CD4-positive, alpha-beta T cell (primary cell): ENCODE data around the gene RASL10A. TPM values are rescaled to one million over a fixed set of nuclear protein-coding genes. Genes with fewer than 3 reads are reported as not detected.

Experiments
- ATAC-seq: fragments of 200-7000 bp; cut with Tn5 transposase; one replicate; pipeline ENCODE4 v1.10.0; 2022; ENCODE audit warnings: mild to moderate bottlenecking; ENCODE audit not compliant: poor library complexity
- CTCF ChIA-PET: fragments of 350-600 bp; sonication (Branson Sonifier 250); formaldehyde crosslinking; loops from one replicate; lab custom pipeline; 2021; ENCODE audit warnings: antibody characterized with exemption, inconsistent platforms; lab: Charles Lee
- POLR2A ChIA-PET: fragments of 350-600 bp; sonication (Branson Sonifier 250); formaldehyde crosslinking; loops from one replicate; lab custom pipeline; 2021; ENCODE audit warnings: antibody characterized with exemption, inconsistent platforms; lab: Charles Lee
- DNase-seq, 14 experiments: peaks; one replicate each; pipeline ENCODE4 v3.0.0-alpha.2; 2013 to 2020; ENCODE audit warnings: mixed read lengths in 2 of 14
- H3K27ac ChIP-seq, 2 donors: one replicate each; pipeline versions ENCODE4 v1.5.1 to v1.7.0; 2013; ENCODE audit warnings: low read length in 2 of 2, low read depth in 1 of 2, mild to moderate bottlenecking in 1 of 2
- H3K27me3 ChIP-seq, 2 experiments: 1 replicate in 1 of 2; 2 replicates in 1 of 2; pipeline versions ENCODE4 v1.6.1 to v1.7.0; 2013; ENCODE audit warnings: low read length in 2 of 2, control low read depth in 1 of 2, mild to moderate bottlenecking in 1 of 2, moderate library complexity in 1 of 2; ENCODE audit not compliant: insufficient read depth in 2 of 2, control insufficient read depth in 1 of 2
- H3K36me3 ChIP-seq: one replicate; pipeline ENCODE4 v1.6.1; 2013; ENCODE audit warnings: low read length, control low read depth; ENCODE audit not compliant: insufficient read depth
- H3K4me1 ChIP-seq: one replicate; pipeline ENCODE4 v1.6.1; 2013; ENCODE audit warnings: low read length, control low read depth; ENCODE audit not compliant: insufficient read depth
- H3K4me3 ChIP-seq: one replicate; pipeline ENCODE4 v1.5.1; 2013; ENCODE audit warnings: mild to moderate bottlenecking, low read length, moderate library complexity
- H3K9me3 ChIP-seq, 2 experiments: 1 replicate in 1 of 2; 2 replicates in 1 of 2; pipeline versions ENCODE4 v1.6.1 to v1.7.0; 2013; ENCODE audit warnings: low read length in 2 of 2, mild to moderate bottlenecking in 2 of 2, control low read depth in 1 of 2, moderate library complexity in 1 of 2; ENCODE audit not compliant: control insufficient read depth in 1 of 2, insufficient read depth in 1 of 2
- H3K27ac Mint-ChIP-seq: one replicate; pipeline ENCODE4 v1.8.0; 2020; ENCODE audit warnings: mixed read lengths
- H3K27me3 Mint-ChIP-seq: one replicate; pipeline ENCODE4 v1.8.0; 2021; ENCODE audit warnings: mixed read lengths
- H3K36me3 Mint-ChIP-seq: one replicate; pipeline ENCODE4 v1.8.0; 2021; ENCODE audit warnings: low read depth, mixed read lengths
- H3K4me1 Mint-ChIP-seq: one replicate; pipeline ENCODE4 v1.8.0; 2021; ENCODE audit warnings: low read depth, mixed read lengths
- H3K4me3 Mint-ChIP-seq: one replicate; pipeline ENCODE4 v1.8.0; 2020; ENCODE audit warnings: mild to moderate bottlenecking, mixed read lengths
- H3K9me3 Mint-ChIP-seq: one replicate; pipeline ENCODE4 v1.8.0; 2020; ENCODE audit warnings: mixed read lengths
- intact Hi-C, 2 experiments: fragments of 100-400 bp; cut with DNase I in 1 of 2; cut with micrococcal nuclease in 1 of 2; formaldehyde crosslinking; loops; one replicate each; pipeline versions ENCODE4 v1.15.1 to v1.9.0; 2023 to 2025; cut with DNase I, micrococcal nuclease
- total RNA-seq, 174 experiments: library from RNA in 2 of 174; stranded (reverse) in 2 of 174; gene quantifications; one replicate each; pipeline ENCODE4 v1.2.3 and lab custom pipeline; 2021 to 2026
- TF ChIP-seq, protein P1 (sequence below): fragments of 200-600 bp; IDR thresholded peaks from one replicate; pipeline ENCODE4 v1.8.0; 2022; ENCODE audit warnings: antibody characterized with exemption, mild to moderate bottlenecking

Gene RASL10A
- total RNA-seq, 2 experiments from 2014 or later, result 0.30 to 0.36 TPM

DNA sequence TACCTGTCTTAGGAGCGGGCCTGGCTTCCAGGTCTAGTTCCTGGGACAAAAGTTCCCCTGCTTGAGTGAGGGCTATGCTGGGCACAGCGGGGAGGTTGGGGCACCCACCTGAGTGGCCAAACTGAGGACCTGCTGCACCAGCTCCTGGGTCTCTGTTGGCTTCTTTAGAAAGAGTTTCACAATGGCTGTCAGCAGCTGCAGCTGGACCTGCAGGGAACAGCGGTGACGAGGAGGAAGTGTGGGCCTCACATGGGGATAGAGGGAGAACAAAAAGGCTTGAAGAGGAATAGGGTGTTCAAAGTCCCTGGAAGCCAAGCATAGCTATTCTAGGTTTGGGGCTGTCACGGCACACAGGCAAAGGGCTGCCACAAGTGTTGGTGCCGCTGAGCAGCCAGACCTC, 26.7 kb upstream of the RASL10A start:
- no peak overlapping the region for H3K4me3 Mint-ChIP-seq
- Histone ChIP-seq H3K27me3 (no peaks in the 10 kb centered on the region), H3K9me3 (no peaks in the 10 kb centered on the region), H3K4me1 (no peaks in the 10 kb centered on the region), H3K4me3 (no peak overlapping the region), H3K36me3 (peaks cover 84% of the 10 kb centered on the region), H3K27ac (no peak overlapping the region)
- no peak overlapping the region for H3K27ac Mint-ChIP-seq
- no peak for DNase-seq
- TF ChIP-seq, protein P1, sequence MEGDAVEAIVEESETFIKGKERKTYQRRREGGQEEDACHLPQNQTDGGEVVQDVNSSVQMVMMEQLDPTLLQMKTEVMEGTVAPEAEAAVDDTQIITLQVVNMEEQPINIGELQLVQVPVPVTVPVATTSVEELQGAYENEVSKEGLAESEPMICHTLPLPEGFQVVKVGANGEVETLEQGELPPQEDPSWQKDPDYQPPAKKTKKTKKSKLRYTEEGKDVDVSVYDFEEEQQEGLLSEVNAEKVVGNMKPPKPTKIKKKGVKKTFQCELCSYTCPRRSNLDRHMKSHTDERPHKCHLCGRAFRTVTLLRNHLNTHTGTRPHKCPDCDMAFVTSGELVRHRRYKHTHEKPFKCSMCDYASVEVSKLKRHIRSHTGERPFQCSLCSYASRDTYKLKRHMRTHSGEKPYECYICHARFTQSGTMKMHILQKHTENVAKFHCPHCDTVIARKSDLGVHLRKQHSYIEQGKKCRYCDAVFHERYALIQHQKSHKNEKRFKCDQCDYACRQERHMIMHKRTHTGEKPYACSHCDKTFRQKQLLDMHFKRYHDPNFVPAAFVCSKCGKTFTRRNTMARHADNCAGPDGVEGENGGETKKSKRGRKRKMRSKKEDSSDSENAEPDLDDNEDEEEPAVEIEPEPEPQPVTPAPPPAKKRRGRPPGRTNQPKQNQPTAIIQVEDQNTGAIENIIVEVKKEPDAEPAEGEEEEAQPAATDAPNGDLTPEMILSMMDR, result no peak
- CTCF ChIA-PET, result no interaction called here
- no peaks in the 10 kb centered on the region for H3K27me3 Mint-ChIP-seq
- ATAC-seq, result no peak
- H3K4me1 Mint-ChIP-seq, result no peaks in the 10 kb centered on the region
- intact Hi-C loops, result no loop called here
- H3K36me3 Mint-ChIP-seq, result peaks cover 95% of the 10 kb centered on the region
- no peaks in the 10 kb centered on the region for H3K9me3 Mint-ChIP-seq
- POLR2A ChIA-PET, result no interaction called here

DNA sequence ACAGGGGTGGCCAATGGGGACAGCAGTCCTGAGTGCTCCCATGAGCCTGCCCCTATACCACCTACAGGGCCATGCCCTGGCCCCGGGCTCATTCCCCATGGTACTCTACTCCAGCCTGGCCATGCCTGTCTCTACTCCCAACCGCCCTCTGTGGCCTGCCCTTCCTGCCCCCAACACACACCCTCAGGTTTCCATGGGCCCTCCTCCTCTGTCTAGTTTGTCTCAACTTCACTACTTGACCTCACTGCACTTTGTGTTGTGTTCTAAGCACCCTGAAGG, 26.3 kb upstream of the RASL10A start:
- ChIA-PET POLR2A (no interaction called here), CTCF (no interaction called here)
- intact Hi-C loops, result no loop called here
- no peak overlapping the region for H3K4me3 ChIP-seq
- no peaks in the 10 kb centered on the region for H3K27me3 Mint-ChIP-seq
- DNase-seq, result no peak
- no peak overlapping the region for H3K27ac ChIP-seq
- H3K4me1 ChIP-seq, result no peaks in the 10 kb centered on the region
- TF ChIP-seq, protein P1, result no peak
- peaks cover 95% of the 10 kb centered on the region for H3K36me3 Mint-ChIP-seq
- H3K4me1 Mint-ChIP-seq, result no peaks in the 10 kb centered on the region
- no peak overlapping the region for H3K4me3 Mint-ChIP-seq
- ATAC-seq, result no peak
- H3K9me3 Mint-ChIP-seq, result no peaks in the 10 kb centered on the region
- no peaks in the 10 kb centered on the region for H3K9me3 ChIP-seq
- H3K27ac Mint-ChIP-seq, result no peak overlapping the region
- no peaks in the 10 kb centered on the region for H3K27me3 ChIP-seq
- H3K36me3 ChIP-seq, result peaks cover 84% of the 10 kb centered on the region

DNA sequence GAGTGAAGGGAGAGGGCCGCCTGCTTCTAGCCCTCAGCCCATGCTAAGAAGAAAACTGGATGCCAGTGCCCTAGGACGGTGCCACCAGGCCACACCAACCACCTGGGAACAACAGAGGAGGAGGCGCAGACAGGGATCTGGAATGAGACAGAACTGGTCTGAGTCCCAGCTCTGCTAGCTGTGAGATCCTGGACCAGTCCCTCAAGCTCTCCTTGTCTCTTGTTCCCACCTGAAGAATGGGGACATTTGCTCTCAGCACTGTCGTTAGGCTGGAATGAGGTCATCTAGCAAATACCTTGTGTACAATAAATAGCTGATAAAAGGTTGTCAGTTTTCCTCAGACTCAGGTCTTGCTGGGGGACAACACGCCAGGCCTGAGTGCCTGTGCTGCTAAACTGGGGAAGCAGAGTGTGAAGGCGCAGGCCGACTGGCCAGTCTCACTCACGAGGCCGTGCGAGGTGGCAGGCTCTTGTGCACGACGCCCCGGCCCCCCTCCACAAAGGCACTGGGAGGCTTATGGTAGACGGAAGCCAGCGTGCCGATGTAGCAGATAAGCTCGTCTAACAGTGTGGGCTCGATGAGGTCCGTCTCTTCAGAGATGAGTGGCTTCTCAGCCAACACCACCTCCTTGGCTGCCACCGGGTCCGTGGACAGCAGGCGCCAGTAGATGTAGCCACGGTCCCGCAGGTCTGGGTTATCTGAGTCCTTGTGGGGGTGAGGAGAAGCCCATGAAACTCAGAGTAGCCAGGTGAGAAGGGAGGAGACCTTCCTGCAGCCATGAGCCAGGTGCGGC, 25.8 kb upstream of the RASL10A start:
- intact Hi-C loops, result no loop called here
- H3K9me3 ChIP-seq, result no peaks in the 10 kb centered on the region
- no peak overlapping the region for H3K4me3 ChIP-seq
- H3K36me3 ChIP-seq, result peaks cover 80% of the 10 kb centered on the region
- H3K4me1 ChIP-seq, result no peaks in the 10 kb centered on the region
- Mint-ChIP-seq H3K27me3 (no peaks in the 10 kb centered on the region), H3K36me3 (peaks cover 95% of the 10 kb centered on the region), H3K9me3 (no peaks in the 10 kb centered on the region), H3K4me3 (no peak overlapping the region), H3K27ac (no peak overlapping the region), H3K4me1 (no peaks in the 10 kb centered on the region)
- ATAC-seq (no peak), DNase-seq (no peak)
- TF ChIP-seq, protein P1, result no peak
- H3K27ac ChIP-seq, result no peak overlapping the region
- CTCF ChIA-PET, result no interaction called here
- H3K27me3 ChIP-seq, result no peaks in the 10 kb centered on the region
- POLR2A ChIA-PET, result no interaction called here
